Progenitor cell of endocrine pancreas (in vitro differentiated cells): Measurements from ENCODE around the gene TCTN2. TPM values are rescaled to one million over a fixed set of nuclear protein-coding genes. Genes with fewer than 3 reads are reported as not detected.

Source experiments
- DNase-seq: peaks from one replicate; pipeline ENCODE4 v3.0.0; 2021; ENCODE audit warnings: low spot score; ENCODE audit not compliant: unreplicated experiment
- H3K27ac Mint-ChIP-seq: 2 replicates; pipeline ENCODE4 v1.8.0; 2021; ENCODE audit warnings: mild to moderate bottlenecking, moderate library complexity, mixed read lengths
- H3K27me3 Mint-ChIP-seq: 2 replicates; pipeline ENCODE4 v1.8.0; 2021; ENCODE audit warnings: mixed read lengths
- H3K36me3 Mint-ChIP-seq: 2 replicates; pipeline ENCODE4 v1.8.0; 2022; ENCODE audit warnings: mixed read lengths; ENCODE audit not compliant: insufficient read depth
- H3K4me1 Mint-ChIP-seq: 2 replicates; pipeline ENCODE4 v1.8.0; 2021; ENCODE audit warnings: low read depth, mixed read lengths
- H3K4me3 Mint-ChIP-seq: 2 replicates; pipeline ENCODE4 v1.8.0; 2021; ENCODE audit warnings: low read depth, mild to moderate bottlenecking, moderate library complexity, mixed read lengths
- H3K9me3 Mint-ChIP-seq: 2 replicates; pipeline ENCODE4 v1.8.0; 2021; ENCODE audit warnings: low read depth, mixed read lengths
- total RNA-seq: library from RNA; stranded (reverse); gene quantifications from 2 replicates; pipeline ENCODE4 v1.2.1, GENCODE V29; 2021
- TF ChIP-seq, protein P1 (sequence below): fragments of 200-600 bp; sonication (generic); IDR thresholded peaks from one replicate; pipeline ENCODE4 v1.5.0; 2021; ENCODE audit warnings: antibody characterized with exemption, mild to moderate bottlenecking; ENCODE audit not compliant: unreplicated experiment

TCTN2 gene
- total RNA-seq, 1 donor from 2014 or later, result 37.6 TPM

GRCh38 chr12:123643911-123644310, 27.0 kb upstream of the TCTN2 start:
- Mint-ChIP-seq H3K4me3 (no peak overlapping the region), H3K27me3 (no peaks in the 10 kb centered on the region), H3K9me3 (no peaks in the 10 kb centered on the region), H3K27ac (no peak overlapping the region), H3K36me3 (peaks cover 2% of the 10 kb centered on the region), H3K4me1 (no peaks in the 10 kb centered on the region)
- TF ChIP-seq, protein P1, sequence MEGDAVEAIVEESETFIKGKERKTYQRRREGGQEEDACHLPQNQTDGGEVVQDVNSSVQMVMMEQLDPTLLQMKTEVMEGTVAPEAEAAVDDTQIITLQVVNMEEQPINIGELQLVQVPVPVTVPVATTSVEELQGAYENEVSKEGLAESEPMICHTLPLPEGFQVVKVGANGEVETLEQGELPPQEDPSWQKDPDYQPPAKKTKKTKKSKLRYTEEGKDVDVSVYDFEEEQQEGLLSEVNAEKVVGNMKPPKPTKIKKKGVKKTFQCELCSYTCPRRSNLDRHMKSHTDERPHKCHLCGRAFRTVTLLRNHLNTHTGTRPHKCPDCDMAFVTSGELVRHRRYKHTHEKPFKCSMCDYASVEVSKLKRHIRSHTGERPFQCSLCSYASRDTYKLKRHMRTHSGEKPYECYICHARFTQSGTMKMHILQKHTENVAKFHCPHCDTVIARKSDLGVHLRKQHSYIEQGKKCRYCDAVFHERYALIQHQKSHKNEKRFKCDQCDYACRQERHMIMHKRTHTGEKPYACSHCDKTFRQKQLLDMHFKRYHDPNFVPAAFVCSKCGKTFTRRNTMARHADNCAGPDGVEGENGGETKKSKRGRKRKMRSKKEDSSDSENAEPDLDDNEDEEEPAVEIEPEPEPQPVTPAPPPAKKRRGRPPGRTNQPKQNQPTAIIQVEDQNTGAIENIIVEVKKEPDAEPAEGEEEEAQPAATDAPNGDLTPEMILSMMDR, result no peak
- DNase-seq, result no peak

GRCh38 chr12:123645380-123645779, 25.5 kb upstream of the TCTN2 start:
- H3K27ac Mint-ChIP-seq, result no peak overlapping the region
- no peaks in the 10 kb centered on the region for H3K9me3 Mint-ChIP-seq
- H3K27me3 Mint-ChIP-seq, result no peaks in the 10 kb centered on the region
- H3K4me1 Mint-ChIP-seq, result no peaks in the 10 kb centered on the region
- TF ChIP-seq, protein P1, result no peak
- H3K4me3 Mint-ChIP-seq, result no peak overlapping the region
- DNase-seq, result no peak
- no peaks in the 10 kb centered on the region for H3K36me3 Mint-ChIP-seq

- TF ChIP-seq, protein P1, result no peak
- Mint-ChIP-seq H3K9me3 (no peaks in the 10 kb centered on the region), H3K36me3 (peaks cover 2% of the 10 kb centered on the region), H3K4me1 (no peaks in the 10 kb centered on the region), H3K27ac (no peak overlapping the region), H3K4me3 (no peak overlapping the region), H3K27me3 (no peaks in the 10 kb centered on the region)
- no peak for DNase-seq
Observed at GRCh38 chr12:123645878-123646277, 25.0 kb upstream of the TCTN2 start.

GRCh38 chr12:123648401-123648800, 22.5 kb upstream of the TCTN2 start:
- Mint-ChIP-seq H3K27me3 (no peaks in the 10 kb centered on the region), H3K4me3 (no peak overlapping the region), H3K9me3 (no peaks in the 10 kb centered on the region), H3K4me1 (no peaks in the 10 kb centered on the region), H3K36me3 (peaks cover 2% of the 10 kb centered on the region), H3K27ac (no peak overlapping the region)
- DNase-seq, result no peak
- TF ChIP-seq, protein P1, result no peak

GRCh38 chr12:123654129-123654701, 16.7 kb upstream of the TCTN2 start:
- Mint-ChIP-seq H3K4me1 (no peaks in the 10 kb centered on the region), H3K27ac (no peak overlapping the region), H3K36me3 (peaks cover 6% of the 10 kb centered on the region), H3K9me3 (no peaks in the 10 kb centered on the region), H3K27me3 (no peaks in the 10 kb centered on the region), H3K4me3 (no peak overlapping the region)
- TF ChIP-seq, protein P1, result no peak
- no peak for DNase-seq
